PC-9 (cell line): Measurements from ENCODE around the gene DDX6.

Source experiments
- EZH2 ChIP-seq: fragments of 200-600 bp; sonication (generic); IDR thresholded peaks from 2 replicates; pipeline ENCODE4 v1.8.0; 2017; ENCODE audit warnings: antibody characterized with exemption, low read depth
- TF ChIP-seq, protein P1 (sequence below): fragments of 200-600 bp; sonication (generic); conservative IDR thresholded peaks from 2 replicates; pipeline ENCODE4 v1.6.1; 2017; ENCODE audit warnings: mixed run types, antibody characterized with exemption, mild to moderate bottlenecking, moderate library complexity

- TF ChIP-seq, protein P1, sequence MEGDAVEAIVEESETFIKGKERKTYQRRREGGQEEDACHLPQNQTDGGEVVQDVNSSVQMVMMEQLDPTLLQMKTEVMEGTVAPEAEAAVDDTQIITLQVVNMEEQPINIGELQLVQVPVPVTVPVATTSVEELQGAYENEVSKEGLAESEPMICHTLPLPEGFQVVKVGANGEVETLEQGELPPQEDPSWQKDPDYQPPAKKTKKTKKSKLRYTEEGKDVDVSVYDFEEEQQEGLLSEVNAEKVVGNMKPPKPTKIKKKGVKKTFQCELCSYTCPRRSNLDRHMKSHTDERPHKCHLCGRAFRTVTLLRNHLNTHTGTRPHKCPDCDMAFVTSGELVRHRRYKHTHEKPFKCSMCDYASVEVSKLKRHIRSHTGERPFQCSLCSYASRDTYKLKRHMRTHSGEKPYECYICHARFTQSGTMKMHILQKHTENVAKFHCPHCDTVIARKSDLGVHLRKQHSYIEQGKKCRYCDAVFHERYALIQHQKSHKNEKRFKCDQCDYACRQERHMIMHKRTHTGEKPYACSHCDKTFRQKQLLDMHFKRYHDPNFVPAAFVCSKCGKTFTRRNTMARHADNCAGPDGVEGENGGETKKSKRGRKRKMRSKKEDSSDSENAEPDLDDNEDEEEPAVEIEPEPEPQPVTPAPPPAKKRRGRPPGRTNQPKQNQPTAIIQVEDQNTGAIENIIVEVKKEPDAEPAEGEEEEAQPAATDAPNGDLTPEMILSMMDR: peak; percentile 53
- no peak for TF ChIP-seq EZH2
These were observed at the start of gene DDX6 for GRCh38 chr11:118791111-118791960.
